Left hindlimb (tissue), 1 donor: ENCODE results near the gene COL20A1.

Source experiments
- DNase-seq: peaks from one replicate; pipeline ENCODE4 v3.0.0-alpha.2; 2018

The COL20A1 gene

DNA sequence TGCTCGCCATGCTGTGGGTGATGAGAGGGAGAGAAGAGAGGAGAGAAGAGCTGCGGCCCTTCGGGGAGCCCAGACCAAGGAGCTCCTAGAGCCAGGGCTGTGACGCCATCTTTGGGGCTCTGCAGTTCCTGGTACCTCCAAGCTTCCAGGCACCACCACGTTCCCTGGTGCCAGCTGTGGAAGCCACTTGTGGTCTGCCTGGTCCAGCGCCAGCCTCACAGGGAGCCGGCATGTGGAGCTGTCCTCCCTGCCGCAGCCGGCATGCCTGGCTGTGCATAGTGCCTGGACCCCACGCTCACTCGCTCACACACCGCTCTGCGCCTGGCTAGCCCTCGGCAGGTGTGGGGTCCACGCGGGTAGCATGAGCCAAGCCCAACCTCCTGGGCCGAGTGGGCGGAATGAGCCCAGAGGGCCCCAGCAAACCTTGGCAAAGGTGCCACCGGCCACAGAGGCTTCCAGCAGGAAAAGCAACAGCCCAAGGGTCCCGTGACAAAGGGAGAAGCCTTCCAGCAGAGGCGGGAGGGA is 87.4 kb downstream of the COL20A1 start:
- no peak for DNase-seq

DNA sequence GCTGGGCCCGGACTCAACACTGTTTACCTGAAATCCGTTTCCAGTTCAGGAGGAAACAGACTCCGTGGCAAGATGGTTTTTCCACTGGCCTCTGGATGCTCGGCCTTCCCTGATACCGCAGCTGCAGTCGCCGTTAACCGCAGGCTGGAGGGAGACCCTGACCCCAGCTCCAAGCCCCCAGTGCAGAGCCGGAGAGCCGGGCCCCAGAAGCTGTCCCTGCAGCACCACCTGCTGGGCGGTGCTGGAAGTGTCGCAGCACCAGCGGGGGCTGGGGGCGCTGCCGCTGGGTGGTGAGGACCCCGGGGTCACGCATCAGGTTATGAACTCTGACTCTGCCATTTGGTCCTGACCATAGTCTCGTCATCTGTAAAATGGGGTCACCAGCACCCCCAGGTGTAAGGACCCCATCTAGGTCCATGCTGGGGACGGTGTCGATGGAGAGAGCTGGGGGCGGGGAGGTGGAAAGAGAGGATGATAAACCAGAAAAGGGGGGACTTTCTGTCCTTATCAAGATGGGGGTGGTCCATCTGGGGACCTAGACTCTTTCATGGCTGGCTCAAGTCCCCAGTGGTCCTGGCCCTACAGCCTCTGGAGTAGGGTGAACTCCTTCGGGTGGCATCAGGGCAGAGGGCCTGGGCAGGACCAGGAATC is 88.9 kb downstream of the COL20A1 start:
- peak; percentile 47 for DNase-seq

DNA sequence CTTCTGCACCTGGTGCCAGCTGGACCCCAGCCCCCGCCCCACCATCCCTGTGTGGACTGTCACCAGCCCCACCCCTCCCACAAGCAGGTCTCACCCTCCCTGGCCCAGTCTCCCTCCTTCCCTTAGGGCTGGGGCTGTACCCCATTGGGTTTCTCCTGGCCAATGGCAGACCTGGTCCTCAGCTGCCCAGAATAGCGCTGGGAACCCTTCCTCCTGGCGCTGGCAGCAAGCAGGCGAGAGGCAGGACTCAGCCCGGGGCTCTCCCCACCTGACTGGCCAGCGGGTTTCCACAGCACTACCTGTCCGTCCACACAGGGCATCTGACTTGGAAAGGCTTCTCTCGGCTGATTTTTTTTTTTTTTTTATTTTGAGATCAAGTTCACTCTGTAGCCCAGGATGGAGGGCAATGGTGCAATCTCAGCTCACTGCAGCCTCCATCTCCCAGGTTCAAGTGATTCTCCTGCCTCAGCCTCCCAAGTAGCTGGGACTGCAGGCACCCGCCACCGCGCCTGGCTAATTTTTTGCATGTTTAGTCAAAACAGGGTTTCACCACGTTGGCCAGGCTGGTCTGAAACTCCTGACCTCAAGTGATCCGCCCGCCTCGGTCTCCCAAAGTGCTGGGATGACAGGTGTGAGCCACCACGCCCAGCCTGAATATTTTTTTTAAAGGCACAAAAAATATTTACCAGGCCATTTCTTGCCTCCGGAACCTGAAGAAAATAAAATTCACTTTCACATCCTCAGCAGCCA is 89.7 kb downstream of the COL20A1 start:
- DNase-seq: no peak

GRCh38 chr20:63383556-63383955 is 90.6 kb downstream of the COL20A1 start:
- DNase-seq: peak; percentile 13

- DNase-seq: no peak
Observed at GRCh38 chr20:63384336-63384735, 91.3 kb downstream of the COL20A1 start.
